Skeletal muscle tissue (tissue), 4 donors: Measurements from ENCODE around the gene SLIT3. TPM values are rescaled to one million over a fixed set of nuclear protein-coding genes. Genes with fewer than 3 reads are reported as not detected.

Experiments
- H3K27ac ChIP-seq: one replicate; pipeline ENCODE4 v1.7.0; 2013; ENCODE audit warnings: mild to moderate bottlenecking, low read depth, low read length, inconsistent platforms
- H3K27me3 ChIP-seq, 3 donors: one replicate each; pipeline ENCODE4 v1.7.0; 2013; ENCODE audit warnings: low read length in 3 of 3; ENCODE audit not compliant: control insufficient read depth in 3 of 3, insufficient read depth in 3 of 3
- H3K36me3 ChIP-seq, 3 donors: one replicate each; pipeline ENCODE4 v1.7.0; 2013; ENCODE audit warnings: low read length in 3 of 3; ENCODE audit not compliant: control insufficient read depth in 3 of 3, insufficient read depth in 3 of 3
- H3K4me1 ChIP-seq, 3 donors: one replicate each; pipeline ENCODE4 v1.7.0; 2013; ENCODE audit warnings: low read length in 3 of 3, mild to moderate bottlenecking in 3 of 3; ENCODE audit not compliant: control insufficient read depth in 3 of 3, insufficient read depth in 3 of 3
- H3K4me3 ChIP-seq, 3 donors: one replicate each; pipeline ENCODE4 v1.7.0; 2013; ENCODE audit warnings: low read length in 3 of 3
- H3K9ac ChIP-seq, 3 donors: one replicate each; pipeline ENCODE4 v1.7.0; 2013; ENCODE audit warnings: low read length in 3 of 3, mild to moderate bottlenecking in 3 of 3, moderate library complexity in 2 of 3, low read depth in 1 of 3
- H3K9me3 ChIP-seq, 3 donors: one replicate each; pipeline ENCODE4 v1.7.0; 2013; ENCODE audit warnings: low read length in 3 of 3; ENCODE audit not compliant: control insufficient read depth in 3 of 3
- total RNA-seq: library from RNA; depleted of rRNA; stranded (reverse); fragments of >200 nt; gene quantifications from one replicate; pipeline ENCODE4 v1.2.3, GENCODE V29; 2014
- donor health status: Osteomylitis.

The SLIT3 gene
- total RNA-seq, 1 donor from 2014 or later: 7.8 TPM

DNA sequence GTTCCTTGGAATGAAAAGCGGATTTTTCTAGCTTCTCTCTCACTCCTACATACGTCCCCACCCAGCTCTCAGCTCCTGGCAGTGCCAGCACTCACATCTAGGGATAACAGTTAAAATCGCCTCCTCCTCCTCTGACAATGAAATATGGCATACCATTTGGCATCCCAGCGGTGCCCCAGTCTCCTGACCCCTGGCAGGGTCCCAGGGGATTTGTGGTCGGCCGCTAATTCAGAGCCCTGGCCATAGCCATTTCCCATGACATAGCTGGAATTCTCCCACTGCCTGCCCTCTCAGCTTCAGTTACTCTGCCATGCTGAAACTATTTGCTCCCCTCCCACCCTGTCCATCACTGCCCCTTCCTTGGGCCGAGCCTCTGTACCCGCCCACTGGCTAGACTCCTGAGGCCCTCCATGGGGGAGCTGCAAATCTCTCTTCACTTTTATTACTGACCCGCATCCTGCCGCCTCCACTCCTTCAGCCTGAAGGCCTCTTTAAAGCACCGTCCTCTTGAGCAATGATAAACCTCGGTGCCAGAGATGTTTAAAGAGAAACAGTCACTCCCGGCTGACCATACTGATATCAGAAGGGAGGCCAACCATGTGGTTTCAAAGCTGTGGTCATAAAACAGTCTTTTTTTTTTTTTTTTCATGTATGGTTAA, 139.8 kb downstream of the SLIT3 start:
- Histone ChIP-seq H3K9me3 (peaks cover 0 to 3% (median 0%) of the 10 kb centered on the region in 3 donors), H3K9ac (no peak overlapping the region), H3K4me1 (peaks cover 0 to 20% (median 8%) of the 10 kb centered on the region in 3 donors), H3K4me3 (peak overlapping the region in 1 of 3 donors; percentile 14), H3K27ac (peak overlapping the region; percentile 51), H3K36me3 (no peaks in the 10 kb centered on the region), H3K27me3 (no peaks in the 10 kb centered on the region)

DNA sequence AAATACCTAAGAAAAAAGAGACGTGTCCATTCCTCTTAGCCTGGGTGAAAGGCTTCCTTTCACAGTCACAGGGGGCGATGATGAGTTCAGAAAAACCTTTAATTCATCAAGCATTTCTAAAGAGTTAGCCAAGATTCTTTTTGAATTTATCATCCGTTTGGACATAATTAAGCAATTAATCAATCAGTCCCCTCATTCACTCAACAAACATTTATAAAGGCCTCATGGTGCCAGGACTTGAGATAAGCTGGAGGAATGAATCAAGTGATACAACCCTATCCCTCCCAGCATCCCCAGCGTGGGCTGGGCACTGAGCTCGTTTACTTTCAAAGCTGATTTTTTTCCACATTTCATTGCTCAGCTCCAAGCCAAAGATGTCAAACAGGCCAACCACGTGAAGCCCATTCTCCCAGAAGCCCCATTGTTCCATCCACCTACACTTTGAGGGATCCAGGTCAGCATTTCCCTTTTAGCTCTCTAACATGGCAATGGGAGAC, 140.5 kb downstream of the SLIT3 start:
- peak overlapping the region; percentile 51 for H3K27ac ChIP-seq
- no peaks in the 10 kb centered on the region for H3K27me3 ChIP-seq
- peak overlapping the region in 1 of 3 donors; percentile 14 for H3K4me3 ChIP-seq
- H3K36me3 ChIP-seq: no peaks in the 10 kb centered on the region
- H3K4me1 ChIP-seq: peaks cover 0 to 20% (median 8%) of the 10 kb centered on the region in 3 donors
- H3K9ac ChIP-seq: no peak overlapping the region
- peaks cover 0 to 3% (median 0%) of the 10 kb centered on the region in 3 donors for H3K9me3 ChIP-seq

DNA sequence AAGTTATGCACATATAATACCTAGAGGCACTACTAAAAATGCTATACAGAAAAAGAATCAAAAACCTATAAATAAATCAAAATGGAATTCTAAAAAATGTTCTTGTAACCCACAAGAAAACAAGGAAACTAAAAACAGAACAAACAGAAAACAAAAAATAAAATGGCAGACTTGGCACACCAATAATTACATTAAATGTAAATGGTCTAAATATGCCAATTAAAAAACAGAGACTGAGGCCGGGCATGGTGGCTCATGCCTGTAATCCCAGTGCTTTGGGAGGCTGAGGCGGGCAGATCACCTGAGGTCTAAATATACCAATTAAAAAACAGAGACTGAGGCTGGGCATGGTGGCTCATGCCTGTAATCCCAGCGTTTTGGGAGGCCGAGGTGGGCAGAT, 142.2 kb downstream of the SLIT3 start:
- Histone ChIP-seq H3K4me1 (peaks cover 0 to 20% (median 8%) of the 10 kb centered on the region in 3 donors), H3K27me3 (peaks cover 0 to 2% (median 0%) of the 10 kb centered on the region in 3 donors), H3K36me3 (no peaks in the 10 kb centered on the region), H3K9me3 (peaks cover 0 to 3% (median 0%) of the 10 kb centered on the region in 3 donors), H3K4me3 (no peak overlapping the region), H3K27ac (no peak overlapping the region), H3K9ac (no peak overlapping the region)

DNA sequence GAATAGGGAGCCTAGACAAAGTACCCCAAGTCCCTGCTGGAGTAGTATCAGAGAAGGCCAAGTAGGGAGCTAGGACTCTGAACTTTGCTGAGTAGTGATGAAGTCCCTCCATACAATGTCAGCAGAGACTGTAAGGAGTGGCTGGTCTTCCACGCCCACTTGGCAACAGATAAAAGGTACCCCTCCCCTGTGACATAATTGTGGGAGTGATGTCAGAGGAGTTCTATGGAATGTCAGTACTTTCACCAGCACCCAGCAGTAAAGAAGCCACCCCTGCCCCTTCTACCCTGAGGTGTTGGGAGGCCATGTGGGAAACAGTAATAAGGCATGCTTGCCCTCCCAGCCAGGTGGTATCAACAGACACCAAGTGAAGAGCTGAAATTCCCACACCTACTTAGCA, 143.9 kb downstream of the SLIT3 start:
- no peak overlapping the region for H3K9ac ChIP-seq
- H3K9me3 ChIP-seq: peaks cover 0 to 3% (median 0%) of the 10 kb centered on the region in 3 donors
- H3K27ac ChIP-seq: no peak overlapping the region
- peaks cover 0 to 2% (median 0%) of the 10 kb centered on the region in 3 donors for H3K27me3 ChIP-seq
- H3K4me3 ChIP-seq: no peak overlapping the region
- H3K36me3 ChIP-seq: no peaks in the 10 kb centered on the region
- H3K4me1 ChIP-seq: peaks cover 0 to 19% (median 5%) of the 10 kb centered on the region in 3 donors

DNA sequence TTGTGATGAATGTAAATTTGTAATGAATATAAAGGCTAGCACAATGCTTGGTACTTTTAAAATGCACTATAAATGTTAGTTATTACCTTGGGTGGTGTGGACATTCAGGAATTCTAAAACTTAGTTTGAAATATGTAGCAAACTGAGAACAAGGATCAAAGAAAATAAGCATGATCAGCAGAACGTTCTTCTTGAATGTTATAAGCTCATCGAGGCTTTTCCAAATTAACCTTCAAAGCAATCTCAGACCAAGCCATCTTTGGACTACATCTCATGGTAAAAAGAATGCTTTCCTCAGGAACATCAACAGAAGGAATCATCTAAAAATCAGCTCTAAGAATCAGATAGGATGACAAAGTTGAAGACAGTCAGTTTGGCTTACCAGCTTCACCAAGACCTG, 146.3 kb downstream of the SLIT3 start:
- no peaks in the 10 kb centered on the region for H3K36me3 ChIP-seq
- peaks cover 0 to 3% (median 0%) of the 10 kb centered on the region in 3 donors for H3K9me3 ChIP-seq
- no peak overlapping the region for H3K9ac ChIP-seq
- no peak overlapping the region for H3K4me3 ChIP-seq
- no peak overlapping the region for H3K27ac ChIP-seq
- H3K4me1 ChIP-seq: peaks cover 0 to 15% (median 2%) of the 10 kb centered on the region in 3 donors
- H3K27me3 ChIP-seq: peaks cover 0 to 2% (median 0%) of the 10 kb centered on the region in 3 donors

DNA sequence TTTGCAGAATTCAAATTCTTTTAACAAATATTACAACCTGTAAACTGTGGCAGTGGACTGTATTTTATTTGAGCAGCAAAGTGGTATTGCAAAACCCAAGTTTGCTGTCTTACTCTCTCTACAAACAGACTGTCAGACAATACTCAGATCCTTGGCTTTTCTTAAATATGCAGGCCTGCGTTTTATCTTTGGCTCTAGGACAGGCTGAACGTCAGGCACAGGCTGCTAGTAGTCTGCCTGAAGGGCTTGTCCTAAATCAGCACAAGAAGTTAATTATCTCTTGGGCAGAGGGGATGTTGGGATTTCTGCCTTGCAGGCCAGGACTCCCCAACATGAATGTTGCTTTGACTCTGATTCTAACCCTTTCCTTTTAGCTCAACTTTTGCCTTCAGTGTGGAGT, 147.5 kb downstream of the SLIT3 start:
- Histone ChIP-seq H3K4me1 (peaks cover 0 to 15% (median 2%) of the 10 kb centered on the region in 3 donors), H3K9me3 (no peaks in the 10 kb centered on the region), H3K36me3 (no peaks in the 10 kb centered on the region), H3K27me3 (peaks cover 0 to 2% (median 0%) of the 10 kb centered on the region in 3 donors), H3K4me3 (no peak overlapping the region), H3K27ac (no peak overlapping the region), H3K9ac (no peak overlapping the region)

DNA sequence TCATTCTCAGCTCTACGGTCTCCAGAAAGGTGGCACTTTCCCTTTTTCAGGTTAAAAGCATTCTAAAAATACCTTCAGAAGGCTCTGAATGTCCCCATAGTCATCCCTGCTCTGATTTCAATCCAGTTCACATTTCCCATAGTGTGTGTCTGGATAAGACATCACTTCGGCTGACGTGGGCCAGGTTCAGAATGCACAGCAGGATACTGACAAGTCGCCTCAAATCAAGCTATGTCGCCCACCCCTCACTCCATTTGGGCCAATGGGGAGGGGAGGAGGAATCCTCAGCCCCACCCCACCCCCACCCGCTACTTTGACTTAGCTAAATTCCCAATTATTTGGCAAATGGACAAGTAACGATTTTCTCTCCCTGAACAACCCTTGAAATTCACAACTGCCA, 148.0 kb downstream of the SLIT3 start:
- no peaks in the 10 kb centered on the region for H3K36me3 ChIP-seq
- no peaks in the 10 kb centered on the region for H3K9me3 ChIP-seq
- H3K4me3 ChIP-seq: no peak overlapping the region
- H3K4me1 ChIP-seq: peaks cover 0 to 15% (median 2%) of the 10 kb centered on the region in 3 donors
- H3K27me3 ChIP-seq: peaks cover 0 to 2% (median 0%) of the 10 kb centered on the region in 3 donors
- no peak overlapping the region for H3K27ac ChIP-seq
- no peak overlapping the region for H3K9ac ChIP-seq

DNA sequence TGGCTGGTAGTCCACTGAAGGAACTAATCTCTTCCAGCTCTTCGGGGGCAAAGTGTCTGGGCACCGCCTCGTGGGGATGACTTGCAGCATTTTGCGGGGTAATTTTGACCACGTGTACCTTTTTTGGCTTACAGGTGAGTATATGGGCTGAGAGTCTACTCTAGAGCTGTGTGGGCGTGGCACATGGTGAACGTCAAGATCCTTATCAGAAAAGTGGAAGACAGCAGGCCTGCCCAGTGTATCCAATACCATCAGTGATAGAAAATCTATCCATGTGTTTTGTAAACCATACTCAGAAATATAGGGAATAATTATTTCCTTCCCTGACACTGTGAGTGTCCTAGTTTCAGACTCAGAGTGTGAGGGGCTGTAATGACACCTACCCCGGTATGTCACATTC, 148.5 kb downstream of the SLIT3 start:
- Histone ChIP-seq H3K4me3 (no peak overlapping the region), H3K27ac (no peak overlapping the region), H3K27me3 (peaks cover 0 to 2% (median 0%) of the 10 kb centered on the region in 3 donors), H3K4me1 (peaks cover 0 to 15% (median 2%) of the 10 kb centered on the region in 3 donors), H3K9me3 (no peaks in the 10 kb centered on the region), H3K36me3 (no peaks in the 10 kb centered on the region), H3K9ac (no peak overlapping the region)

DNA sequence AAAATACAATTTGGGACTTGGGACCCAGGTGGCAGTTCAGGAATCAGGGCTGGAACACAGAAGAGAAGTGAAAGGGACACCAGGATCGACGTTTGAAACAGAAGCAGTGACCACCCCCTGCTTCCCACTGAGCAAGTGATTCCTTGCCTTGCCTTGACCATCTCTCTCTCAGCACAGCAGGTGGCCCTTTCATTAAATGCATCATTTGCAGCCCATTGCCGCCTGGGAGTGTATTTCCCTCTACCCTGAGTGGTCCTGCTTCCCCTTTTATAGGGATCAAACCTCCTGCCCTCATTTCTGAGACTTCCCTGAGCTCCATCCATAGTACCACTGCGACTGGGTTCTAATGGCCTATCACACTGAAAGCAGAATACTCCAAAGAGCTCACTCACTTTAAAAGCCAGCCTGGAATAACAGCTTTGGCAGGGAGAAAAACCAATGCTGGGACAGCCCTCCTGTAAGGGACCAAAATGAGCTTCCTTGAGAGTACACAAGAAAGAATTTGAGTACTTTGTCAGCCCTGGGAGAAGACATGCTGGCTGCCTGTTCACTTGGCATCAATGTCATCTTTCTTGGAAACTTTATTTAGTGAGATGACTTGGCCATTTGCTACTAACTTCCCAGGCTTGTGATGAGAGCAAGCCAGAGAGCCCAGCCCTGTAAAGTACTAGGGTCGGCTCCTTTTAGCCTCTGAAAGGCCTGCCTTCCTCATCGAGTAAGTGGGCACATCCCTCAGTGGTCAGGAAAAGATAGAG, 149.7 kb downstream of the SLIT3 start:
- no peak overlapping the region for H3K9ac ChIP-seq
- H3K4me1 ChIP-seq: peaks cover 0 to 17% (median 2%) of the 10 kb centered on the region in 3 donors
- H3K36me3 ChIP-seq: no peaks in the 10 kb centered on the region
- no peak overlapping the region for H3K27ac ChIP-seq
- H3K9me3 ChIP-seq: no peaks in the 10 kb centered on the region
- H3K27me3 ChIP-seq: peaks cover 0 to 2% (median 0%) of the 10 kb centered on the region in 3 donors
- no peak overlapping the region for H3K4me3 ChIP-seq

DNA sequence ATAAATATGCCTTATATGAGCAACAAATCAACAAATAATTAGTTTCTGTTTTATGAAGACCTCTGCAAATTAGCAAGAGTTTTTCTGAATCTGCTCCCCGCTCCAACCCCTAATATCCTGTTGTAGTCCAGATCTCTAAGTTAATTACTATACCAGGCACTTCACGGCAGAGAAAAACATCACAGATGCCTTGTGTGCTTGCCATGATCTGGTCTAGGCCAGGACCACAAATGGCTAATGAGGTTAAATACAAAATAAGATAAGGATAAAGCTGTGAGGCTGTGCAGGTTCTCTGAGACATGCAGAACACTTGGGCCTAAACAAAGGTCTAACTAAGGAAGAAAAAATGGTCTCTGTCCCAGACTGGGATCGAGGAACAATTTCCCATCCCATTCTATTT, 150.8 kb downstream of the SLIT3 start:
- H3K4me3 ChIP-seq: no peak overlapping the region
- H3K9me3 ChIP-seq: no peaks in the 10 kb centered on the region
- H3K27ac ChIP-seq: no peak overlapping the region
- H3K36me3 ChIP-seq: no peaks in the 10 kb centered on the region
- H3K4me1 ChIP-seq: peaks cover 0 to 18% (median 2%) of the 10 kb centered on the region in 3 donors
- no peak overlapping the region for H3K9ac ChIP-seq
- peaks cover 0 to 1% (median 0%) of the 10 kb centered on the region in 3 donors for H3K27me3 ChIP-seq
